Motor neuron (in vitro differentiated cells): ENCODE data around the gene PLXNB3. TPM values are rescaled to one million over a fixed set of nuclear protein-coding genes. Genes with fewer than 3 reads are reported as not detected.

Experiments
- ATAC-seq, 8 experiments: fragments of 200-7000 bp; cut with Tn5 transposase; replicated peaks in 6 of 8; 2 replicates each; pipeline ENCODE4 v1.8.0; 2021; ENCODE audit warnings: mild to moderate bottlenecking in 8 of 8, moderate library complexity in 8 of 8
- H3K27ac ChIP-seq, 2 donors: fragments of 250-450 bp; sonication (Bioruptor Pico); 2 replicates each; pipeline ENCODE4 v1.9.0; 2021; ENCODE audit warnings: antibody characterized with exemption in 2 of 2, mild to moderate bottlenecking in 2 of 2, moderate library complexity in 1 of 2
- H3K4me1 ChIP-seq, 2 donors: fragments of 250-450 bp; sonication (Bioruptor Pico); replicated peaks in 1 of 2; 2 replicates each; pipeline ENCODE4 v1.6.1; 2021; ENCODE audit warnings: antibody characterized with exemption in 2 of 2, mild to moderate bottlenecking in 2 of 2, moderate library complexity in 1 of 2
- H3K4me3 ChIP-seq, 5 donors: fragments of 250-450 bp; sonication (Bioruptor Pico); 2 replicates each; pipeline ENCODE4 v1.9.0; 2021; ENCODE audit warnings: antibody characterized with exemption in 5 of 5, mild to moderate bottlenecking in 5 of 5, moderate library complexity in 4 of 5
- WGBS, 10 experiments: fragments of 450-650 bp; shearing (Covaris generic); methylation state at CpG; one replicate each; pipeline ENCODE4 v1.0.0; 2022; 5-methylcytosine and 5-hydroxymethylcytosine counted together
- in situ Hi-C, 9 experiments: fragments of 400-800 bp; cut with MboI; loops; one replicate each; pipeline ENCODE4 v1.15.0; 2021; ENCODE audit warnings: low sequenced_read_pairs in 9 of 9, low pct_unique_long_range_greater_than_20kb in 2 of 9; ENCODE audit not compliant: unreplicated experiment in 9 of 9
- total RNA-seq, 8 experiments: library from RNA; unstranded; fragments of 300-600 nt; gene quantifications; 2 replicates each; pipeline versions ENCODE4 v1.2.3 to v1.2.4, GENCODE V29; 2022

PLXNB3 gene
- total RNA-seq, 8 experiments from 2014 or later: 0.62 to 4.3 (median 1.2) TPM

- in situ Hi-C loops: no loop called here
- H3K4me1 ChIP-seq: peaks cover 8 to 11% of the 10 kb centered on the region in 2 donors
- no peak for ATAC-seq
- 13 to 100% methylated on average over 1 to 2 of the region's 5 CpGs; no CpG with 5 or more reads in 8 of the 10 experiments for WGBS, 10 experiments
- no peak overlapping the region for H3K27ac ChIP-seq
- no peak overlapping the region for H3K4me3 ChIP-seq
Measured at GRCh38 chrX:153799326-153799725, 35.3 kb downstream of the PLXNB3 start.

DNA sequence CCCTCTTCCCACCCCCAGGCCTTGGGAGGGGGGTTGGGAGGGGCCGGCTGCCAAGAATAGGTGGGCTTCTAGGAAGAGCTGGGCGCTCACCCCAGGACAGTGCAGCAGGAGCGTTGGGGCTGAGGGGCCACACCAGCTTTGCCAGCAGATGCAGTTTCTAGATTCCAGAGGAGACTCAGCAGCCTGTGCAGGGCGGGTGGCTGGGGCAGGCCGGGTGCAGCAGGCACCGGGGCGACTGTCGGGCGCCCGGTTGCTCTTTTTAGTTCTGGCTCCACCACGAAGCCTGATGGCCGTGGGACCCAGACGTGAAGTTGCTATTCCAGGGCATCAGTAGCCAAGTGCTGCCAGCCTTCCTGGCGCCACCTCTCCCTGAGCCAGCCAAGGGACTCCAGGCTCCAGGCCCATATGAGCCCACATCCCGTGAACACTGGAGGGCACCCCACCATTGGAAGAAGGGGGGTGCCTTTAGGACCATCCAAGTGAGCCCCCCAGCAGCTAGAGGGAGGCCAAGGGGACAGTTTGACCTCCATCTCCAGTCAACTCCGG lies 36.2 kb downstream of the PLXNB3 start:
- WGBS, 10 experiments: 100% methylated on average over 2 of the region's 16 CpGs; no CpG with 5 or more reads in 9 of the 10 experiments
- Histone ChIP-seq H3K4me3 (no peak overlapping the region), H3K4me1 (peaks cover 8 to 11% of the 10 kb centered on the region in 2 donors), H3K27ac (no peak overlapping the region)
- no peak for ATAC-seq
- in situ Hi-C loops: no loop called here

DNA sequence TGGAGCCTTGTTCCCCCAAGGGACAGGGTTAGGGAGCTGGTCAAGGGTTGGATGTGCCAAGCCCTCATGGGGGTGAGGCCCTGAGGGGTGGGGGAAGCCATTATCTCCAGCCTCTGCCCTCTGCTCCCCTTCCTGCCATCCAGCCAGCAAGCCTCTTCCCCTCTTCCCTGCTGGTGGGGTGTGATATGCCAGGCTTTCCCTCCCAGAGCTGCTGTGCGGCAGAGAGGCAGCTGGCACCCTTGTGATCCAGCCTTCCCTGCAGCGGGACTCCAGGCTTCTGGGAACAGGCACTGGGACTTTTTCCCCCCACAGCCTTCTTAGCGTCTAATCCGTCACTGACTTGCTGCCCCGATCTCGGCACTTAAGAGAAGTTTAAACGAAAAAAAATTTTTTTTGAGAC lies 36.7 kb downstream of the PLXNB3 start:
- H3K4me1 ChIP-seq: peaks cover 5 to 9% of the 10 kb centered on the region in 2 donors
- no peak overlapping the region for H3K4me3 ChIP-seq
- in situ Hi-C loops: no loop called here
- ATAC-seq: no peak
- H3K27ac ChIP-seq: no peak overlapping the region
- WGBS, 10 experiments: 52 to 100% (median 100%) methylated on average over 1 to 4 of the region's 7 CpGs; no CpG with 5 or more reads in 7 of the 10 experiments

GRCh38 chrX:153801669-153802068 lies 37.6 kb downstream of the PLXNB3 start:
- peak in 2 of 8 experiments; percentile 6 to 18 for ATAC-seq
- 28% methylated on average over 4 of the region's 8 CpGs; no CpG with 5 or more reads in 9 of the 10 experiments for WGBS, 10 experiments
- H3K4me3 ChIP-seq: no peak overlapping the region
- in situ Hi-C loops: no loop called here
- no peaks in the 10 kb centered on the region for H3K4me1 ChIP-seq
- H3K27ac ChIP-seq: no peak overlapping the region

GRCh38 chrX:153802513-153803045 lies 38.5 kb downstream of the PLXNB3 start:
- in situ Hi-C loops: no loop called here
- ATAC-seq: peak in 5 of 8 experiments; percentile 13 to 33 (median 22)
- WGBS, 10 experiments: 70% methylated on average over 4 of the region's 14 CpGs; no CpG with 5 or more reads in 9 of the 10 experiments
- H3K4me1 ChIP-seq: no peaks in the 10 kb centered on the region
- no peak overlapping the region for H3K27ac ChIP-seq
- no peak overlapping the region for H3K4me3 ChIP-seq

- Histone ChIP-seq H3K27ac (no peak overlapping the region), H3K4me3 (no peak overlapping the region), H3K4me1 (no peaks in the 10 kb centered on the region)
- in situ Hi-C loops: no loop called here
- peak in 1 of 8 experiments; percentile 6 for ATAC-seq
- 84% methylated on average over 5 of the region's 87 CpGs; no CpG with 5 or more reads in 9 of the 10 experiments for WGBS, 10 experiments
Measured at GRCh38 chrX:153803211-153804099, 39.4 kb downstream of the PLXNB3 start.

- ATAC-seq: no peak
- H3K27ac ChIP-seq: no peak overlapping the region
- H3K4me3 ChIP-seq: no peak overlapping the region
- in situ Hi-C loops: no loop called here
- no CpG with 5 or more reads among the region's 34 CpGs for WGBS, 10 experiments
- no peaks in the 10 kb centered on the region for H3K4me1 ChIP-seq
Measured at GRCh38 chrX:153804100-153804595, 40.1 kb downstream of the PLXNB3 start.

- Histone ChIP-seq H3K27ac (no peak overlapping the region), H3K4me3 (no peak overlapping the region), H3K4me1 (no peaks in the 10 kb centered on the region)
- in situ Hi-C loops: no loop called here
- ATAC-seq: no peak
- WGBS, 10 experiments: 40% methylated on average over 1 of the region's 25 CpGs; no CpG with 5 or more reads in 9 of the 10 experiments
Measured at GRCh38 chrX:153804621-153805020, 40.6 kb downstream of the PLXNB3 start.

GRCh38 chrX:153805436-153805835 lies 41.4 kb downstream of the PLXNB3 start:
- ATAC-seq: peak in 1 of 8 experiments; percentile 29
- H3K4me1 ChIP-seq: no peaks in the 10 kb centered on the region
- no peak overlapping the region for H3K27ac ChIP-seq
- in situ Hi-C loops: no loop called here
- WGBS, 10 experiments: 23% methylated on average over 6 of the region's 13 CpGs; no CpG with 5 or more reads in 9 of the 10 experiments
- no peak overlapping the region for H3K4me3 ChIP-seq

DNA sequence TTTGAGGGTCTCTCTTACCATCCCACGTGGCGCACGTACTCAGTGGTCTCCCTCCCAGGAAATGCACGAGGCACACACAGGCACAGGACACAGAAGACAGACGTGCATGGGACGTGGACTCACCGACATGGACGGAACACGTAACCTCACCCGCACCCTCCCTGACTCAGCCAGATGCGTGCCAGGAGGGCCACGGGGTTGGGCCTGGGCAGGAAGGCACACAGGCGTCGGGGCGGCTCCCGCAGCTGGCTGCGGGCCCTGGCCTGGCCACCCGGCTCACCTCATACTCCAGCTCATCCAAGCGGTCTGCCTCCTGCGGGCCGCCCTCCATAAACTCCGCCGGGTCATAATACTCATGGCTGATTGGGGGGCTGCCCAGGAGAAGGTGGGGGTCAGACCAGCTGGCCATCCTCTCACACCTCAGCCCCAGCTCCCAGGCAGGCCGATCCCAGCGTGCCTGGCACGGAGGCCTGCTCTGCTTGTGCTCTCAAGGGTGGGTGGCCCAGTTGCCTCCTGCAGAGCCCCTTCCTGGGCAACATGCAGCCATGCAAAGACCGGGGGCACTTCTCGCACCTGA lies 43.0 kb downstream of the PLXNB3 start:
- ATAC-seq: no peak
- in situ Hi-C loops: no loop called here
- 67% methylated on average over 3 of the region's 28 CpGs; no CpG with 5 or more reads in 9 of the 10 experiments for WGBS, 10 experiments
- no peak overlapping the region for H3K27ac ChIP-seq
- no peak overlapping the region for H3K4me3 ChIP-seq
- peaks cover 6 to 10% of the 10 kb centered on the region in 2 donors for H3K4me1 ChIP-seq

DNA sequence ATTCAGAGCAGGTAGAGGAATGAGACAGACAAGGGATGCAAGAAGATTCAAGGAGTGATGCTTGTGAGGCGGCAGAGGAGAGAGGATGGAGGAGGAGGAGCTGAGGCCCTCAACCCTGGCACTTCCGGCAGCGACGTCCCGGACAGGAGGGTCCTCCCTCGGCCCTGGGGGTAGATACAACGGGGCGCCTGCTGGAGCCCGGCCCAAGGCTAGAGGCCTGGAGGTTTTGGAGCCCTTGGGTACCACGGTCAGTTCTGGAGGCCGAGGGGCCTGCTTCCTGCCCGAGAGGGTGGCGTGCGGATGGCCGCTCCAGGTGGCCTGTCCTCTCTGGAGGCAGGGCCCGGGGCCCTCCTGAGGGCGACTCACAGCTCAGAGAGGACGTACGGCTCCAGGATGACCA lies 43.9 kb downstream of the PLXNB3 start:
- no CpG with 5 or more reads among the region's 19 CpGs for WGBS, 10 experiments
- ATAC-seq: no peak
- in situ Hi-C loops: no loop called here
- Histone ChIP-seq H3K4me3 (no peak overlapping the region), H3K4me1 (peaks cover 15 to 19% of the 10 kb centered on the region in 2 donors), H3K27ac (no peak overlapping the region)

- in situ Hi-C loops: no loop called here
- Histone ChIP-seq H3K4me3 (no peak overlapping the region), H3K27ac (peak overlapping the region; percentile 81), H3K4me1 (peaks cover 23 to 27% of the 10 kb centered on the region in 2 donors)
- ATAC-seq: peak in 5 of 8 experiments; percentile 84 to 93 (median 92)
- WGBS, 10 experiments: 60% methylated on average over 2 of the region's 14 CpGs; no CpG with 5 or more reads in 9 of the 10 experiments
Measured at GRCh38 chrX:153812220-153812619, 48.2 kb downstream of the PLXNB3 start.

- in situ Hi-C loops: no loop called here
- Histone ChIP-seq H3K4me1 (peaks cover 28 to 37% of the 10 kb centered on the region in 2 donors), H3K4me3 (no peak overlapping the region), H3K27ac (no peak overlapping the region)
- no peak for ATAC-seq
- WGBS, 10 experiments: 0 to 100% (median 80%) methylated on average over 1 to 3 of the region's 5 CpGs; no CpG with 5 or more reads in 5 of the 10 experiments
Measured at GRCh38 chrX:153813161-153813560, 49.1 kb downstream of the PLXNB3 start.
